Astrocyte (in vitro differentiated cells and primary cell): Measurements from ENCODE around the gene PREX1. TPM values are rescaled to one million over a fixed set of nuclear protein-coding genes. Genes with fewer than 3 reads are reported as not detected.

Experiments
- DNase-seq: peaks from one replicate; pipeline ENCODE4 v3.0.0-alpha.2; 2010; ENCODE audit warnings: low read depth
- FAIRE-seq: peaks from 2 replicates; lab custom pipeline; 2011; peaks lifted over from hg19 to GRCh38; lab: Jason Lieb, UNC
- H2AFZ ChIP-seq: 2 replicates; pipeline ENCODE4 v1.6.0; 2012; ENCODE audit warnings: low read depth, low read length, inconsistent platforms
- H3K27ac ChIP-seq: 2 replicates; pipeline ENCODE4 v1.5.1; 2011; ENCODE audit warnings: low read depth, low read length, inconsistent platforms
- H3K27me3 ChIP-seq: 2 replicates; pipeline ENCODE4 v1.6.0; 2011; ENCODE audit warnings: low read length, inconsistent platforms; ENCODE audit not compliant: insufficient read depth
- H3K36me3 ChIP-seq: 2 replicates; pipeline ENCODE4 v1.5.1; 2011; ENCODE audit warnings: low read length, inconsistent platforms; ENCODE audit not compliant: insufficient read depth
- H3K4me1 ChIP-seq: 2 replicates; pipeline ENCODE4 v1.5.1; 2011; ENCODE audit warnings: low read length, inconsistent platforms; ENCODE audit not compliant: insufficient read depth
- H3K4me2 ChIP-seq: 2 replicates; pipeline ENCODE4 v1.6.0; 2012; ENCODE audit warnings: low read length, inconsistent platforms
- H3K4me3 ChIP-seq: 2 replicates; pipeline ENCODE4 v1.5.1; 2011; ENCODE audit warnings: low read depth, mild to moderate bottlenecking, low read length, inconsistent platforms; ENCODE audit not compliant: insufficient read depth
- H3K79me2 ChIP-seq: 2 replicates; pipeline ENCODE4 v1.6.0; 2012; ENCODE audit warnings: mild to moderate bottlenecking, low read length, inconsistent platforms; ENCODE audit not compliant: insufficient read depth
- H3K9ac ChIP-seq: 2 replicates; pipeline ENCODE4 v1.6.0; 2012; ENCODE audit warnings: mild to moderate bottlenecking, low read length, inconsistent platforms
- H3K9me3 ChIP-seq: 2 replicates; pipeline ENCODE4 v1.5.1; 2012; ENCODE audit warnings: low read depth, mild to moderate bottlenecking, low read length, inconsistent platforms; ENCODE audit not compliant: insufficient read depth
- H4K20me1 ChIP-seq: 2 replicates; pipeline ENCODE4 v1.6.0; 2012; ENCODE audit warnings: low read length, inconsistent platforms; ENCODE audit not compliant: insufficient read depth
- H3K27ac Mint-ChIP-seq: one replicate; pipeline ENCODE4 v1.8.0; 2021; ENCODE audit warnings: mild to moderate bottlenecking, mixed read lengths; ENCODE audit not compliant: unreplicated experiment
- H3K27me3 Mint-ChIP-seq: one replicate; pipeline ENCODE4 v1.8.0; 2021; ENCODE audit warnings: low read depth, mixed read lengths; ENCODE audit not compliant: unreplicated experiment
- H3K36me3 Mint-ChIP-seq: one replicate; pipeline ENCODE4 v1.8.0; 2021; ENCODE audit warnings: low read depth, mixed read lengths; ENCODE audit not compliant: unreplicated experiment
- H3K4me1 Mint-ChIP-seq: one replicate; pipeline ENCODE4 v1.8.0; 2021; ENCODE audit warnings: low read depth, mixed read lengths; ENCODE audit not compliant: unreplicated experiment
- H3K4me3 Mint-ChIP-seq: one replicate; pipeline ENCODE4 v1.8.0; 2021; ENCODE audit warnings: mild to moderate bottlenecking, moderate library complexity, mixed read lengths; ENCODE audit not compliant: unreplicated experiment
- H3K9me3 Mint-ChIP-seq: one replicate; pipeline ENCODE4 v1.8.0; 2021; ENCODE audit warnings: mild to moderate bottlenecking, mixed read lengths; ENCODE audit not compliant: unreplicated experiment
- EZH2 ChIP-seq: IDR thresholded peaks from 2 replicates; pipeline ENCODE4 v1.6.1; 2012; ENCODE audit warnings: mild to moderate bottlenecking, low read length, inconsistent platforms; ENCODE audit not compliant: insufficient read depth
- total RNA-seq: library from RNA; stranded (reverse); gene quantifications from 2 replicates; pipeline ENCODE4 v1.2.1, GENCODE V29; 2021
- TF ChIP-seq, protein P1 (sequence below): IDR thresholded peaks from 2 replicates; pipeline ENCODE4 v1.5.1; 2011; ENCODE audit warnings: low read depth, mild to moderate bottlenecking, inconsistent platforms, low read length, moderate library complexity; ENCODE audit not compliant: insufficient read depth

Gene PREX1
- total RNA-seq, 1 donor from 2014 or later, result 3.5 TPM

GRCh38 chr20:48592107-48592940 is 235.5 kb downstream of the PREX1 start:
- H3K36me3 ChIP-seq, result no peaks in the 10 kb centered on the region
- no peak overlapping the region for H2AFZ ChIP-seq
- no peak overlapping the region for H3K27ac Mint-ChIP-seq
- peaks cover 3% of the 10 kb centered on the region for H3K9me3 Mint-ChIP-seq
- H4K20me1 ChIP-seq, result no peaks in the 10 kb centered on the region
- H3K9ac ChIP-seq, result no peak overlapping the region
- no peaks in the 10 kb centered on the region for H3K79me2 ChIP-seq
- H3K27me3 Mint-ChIP-seq, result peaks cover 9% of the 10 kb centered on the region
- H3K27me3 ChIP-seq, result no peaks in the 10 kb centered on the region
- H3K36me3 Mint-ChIP-seq, result no peaks in the 10 kb centered on the region
- no peaks in the 10 kb centered on the region for H3K4me1 ChIP-seq
- no peak for DNase-seq
- FAIRE-seq, result no peak
- H3K4me3 ChIP-seq, result no peak overlapping the region
- TF ChIP-seq, protein P1, sequence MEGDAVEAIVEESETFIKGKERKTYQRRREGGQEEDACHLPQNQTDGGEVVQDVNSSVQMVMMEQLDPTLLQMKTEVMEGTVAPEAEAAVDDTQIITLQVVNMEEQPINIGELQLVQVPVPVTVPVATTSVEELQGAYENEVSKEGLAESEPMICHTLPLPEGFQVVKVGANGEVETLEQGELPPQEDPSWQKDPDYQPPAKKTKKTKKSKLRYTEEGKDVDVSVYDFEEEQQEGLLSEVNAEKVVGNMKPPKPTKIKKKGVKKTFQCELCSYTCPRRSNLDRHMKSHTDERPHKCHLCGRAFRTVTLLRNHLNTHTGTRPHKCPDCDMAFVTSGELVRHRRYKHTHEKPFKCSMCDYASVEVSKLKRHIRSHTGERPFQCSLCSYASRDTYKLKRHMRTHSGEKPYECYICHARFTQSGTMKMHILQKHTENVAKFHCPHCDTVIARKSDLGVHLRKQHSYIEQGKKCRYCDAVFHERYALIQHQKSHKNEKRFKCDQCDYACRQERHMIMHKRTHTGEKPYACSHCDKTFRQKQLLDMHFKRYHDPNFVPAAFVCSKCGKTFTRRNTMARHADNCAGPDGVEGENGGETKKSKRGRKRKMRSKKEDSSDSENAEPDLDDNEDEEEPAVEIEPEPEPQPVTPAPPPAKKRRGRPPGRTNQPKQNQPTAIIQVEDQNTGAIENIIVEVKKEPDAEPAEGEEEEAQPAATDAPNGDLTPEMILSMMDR, result no peak
- no peak for TF ChIP-seq EZH2
- H3K27ac ChIP-seq, result no peak overlapping the region
- no peak overlapping the region for H3K4me2 ChIP-seq
- H3K9me3 ChIP-seq, result no peaks in the 10 kb centered on the region
- peaks cover 3% of the 10 kb centered on the region for H3K4me1 Mint-ChIP-seq
- no peak overlapping the region for H3K4me3 Mint-ChIP-seq

- Histone ChIP-seq H2AFZ (no peak overlapping the region), H3K9ac (no peak overlapping the region), H3K4me2 (no peak overlapping the region), H3K9me3 (no peaks in the 10 kb centered on the region), H3K27ac (no peak overlapping the region), H3K4me3 (no peak overlapping the region), H3K27me3 (peaks cover 14% of the 10 kb centered on the region), H3K79me2 (no peaks in the 10 kb centered on the region), H3K36me3 (no peaks in the 10 kb centered on the region), H4K20me1 (no peaks in the 10 kb centered on the region), H3K4me1 (no peaks in the 10 kb centered on the region)
- no peak for FAIRE-seq
- DNase-seq, result no peak
- Mint-ChIP-seq H3K9me3 (peaks cover 5% of the 10 kb centered on the region), H3K4me3 (no peak overlapping the region), H3K27ac (no peak overlapping the region), H3K27me3 (peaks cover 36% of the 10 kb centered on the region), H3K4me1 (peaks cover 3% of the 10 kb centered on the region), H3K36me3 (no peaks in the 10 kb centered on the region)
- TF ChIP-seq, protein P1, result no peak
- TF ChIP-seq EZH2, result no peak
Observed at GRCh38 chr20:48586730-48587129, 241.1 kb downstream of the PREX1 start.
